Spleen (tissue), 7 donors: Measurements from ENCODE around the gene ELF2.

Experiments
- POLR2A ChIP-seq, 3 donors: fragments of 450-650 bp; IDR thresholded peaks; one replicate each; pipeline ENCODE4 v1.5.1; 2017; ENCODE audit warnings: antibody characterized with exemption in 3 of 3, mild to moderate bottlenecking in 1 of 3
- TF ChIP-seq, protein P1 (sequence below), 11 experiments: fragments of 200-600 bp in 7 of 11; fragments of 450-650 bp in 4 of 11; sonication (generic) in 4 of 11; IDR thresholded peaks in 8 of 11; conservative IDR thresholded peaks in 3 of 11; 1 replicate in 7 of 11; 2 replicates in 4 of 11; pipeline versions ENCODE4 v1.4.0 to v1.8.0; 2016 to 2021; ENCODE audit warnings: antibody characterized with exemption in 11 of 11, inconsistent platforms in 4 of 11, mild to moderate bottlenecking in 1 of 11
- donor health status: DM: no; HTN: no; CAD: no; lungs with moderate emphysema.
- donor health status: DM: no; HTN: no; CAD: no.
- donor health status: DM: no; HTN: no; CAD: no.

DNA sequence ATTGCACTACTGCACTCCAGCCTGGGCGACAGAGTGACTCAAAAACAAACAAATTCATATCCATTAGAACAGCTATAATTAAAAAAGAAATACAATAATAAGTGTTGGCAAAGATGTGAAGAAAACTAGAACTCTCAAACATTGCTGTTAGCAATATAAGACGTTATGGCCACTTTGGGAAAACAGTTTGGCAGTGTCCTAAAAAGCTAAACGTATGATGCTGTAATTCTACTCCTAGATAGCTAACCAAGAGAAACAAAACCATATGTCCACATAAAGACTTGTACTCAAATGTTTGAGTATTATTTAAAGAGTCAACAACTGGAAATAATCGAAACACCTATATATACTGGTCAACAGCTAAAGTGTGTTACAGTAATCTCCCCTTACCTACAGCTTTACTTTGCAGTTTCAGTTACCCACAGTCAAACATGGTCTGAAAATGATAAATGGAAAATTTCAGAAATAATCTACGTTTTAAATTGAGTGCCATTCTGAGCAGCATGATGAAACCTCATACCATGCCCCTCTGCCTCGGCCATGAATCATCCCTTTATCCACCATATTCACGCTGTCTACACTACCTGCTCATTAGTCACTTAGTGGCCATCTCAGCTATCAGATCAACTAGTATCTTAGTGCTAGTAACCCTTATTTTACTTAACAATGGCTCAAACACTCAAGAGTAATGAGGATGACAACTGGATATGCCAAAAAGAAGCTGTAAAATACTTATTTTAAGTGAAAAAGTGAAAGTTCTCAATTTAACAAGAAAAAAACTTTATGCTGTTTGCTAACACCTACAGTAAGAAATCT lies 4.9 kb downstream of the ELF2 start:
- TF ChIP-seq POLR2A (IDR thresholded peaks at IDR 0.05) = no peak
- TF ChIP-seq, protein P1, sequence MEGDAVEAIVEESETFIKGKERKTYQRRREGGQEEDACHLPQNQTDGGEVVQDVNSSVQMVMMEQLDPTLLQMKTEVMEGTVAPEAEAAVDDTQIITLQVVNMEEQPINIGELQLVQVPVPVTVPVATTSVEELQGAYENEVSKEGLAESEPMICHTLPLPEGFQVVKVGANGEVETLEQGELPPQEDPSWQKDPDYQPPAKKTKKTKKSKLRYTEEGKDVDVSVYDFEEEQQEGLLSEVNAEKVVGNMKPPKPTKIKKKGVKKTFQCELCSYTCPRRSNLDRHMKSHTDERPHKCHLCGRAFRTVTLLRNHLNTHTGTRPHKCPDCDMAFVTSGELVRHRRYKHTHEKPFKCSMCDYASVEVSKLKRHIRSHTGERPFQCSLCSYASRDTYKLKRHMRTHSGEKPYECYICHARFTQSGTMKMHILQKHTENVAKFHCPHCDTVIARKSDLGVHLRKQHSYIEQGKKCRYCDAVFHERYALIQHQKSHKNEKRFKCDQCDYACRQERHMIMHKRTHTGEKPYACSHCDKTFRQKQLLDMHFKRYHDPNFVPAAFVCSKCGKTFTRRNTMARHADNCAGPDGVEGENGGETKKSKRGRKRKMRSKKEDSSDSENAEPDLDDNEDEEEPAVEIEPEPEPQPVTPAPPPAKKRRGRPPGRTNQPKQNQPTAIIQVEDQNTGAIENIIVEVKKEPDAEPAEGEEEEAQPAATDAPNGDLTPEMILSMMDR (IDR thresholded peaks at IDR 0.05 in 8 of 11, conservative IDR thresholded peaks at IDR 0.05 in 3 of 11) = no peak
